ENCODE data around the gene FBXW12.

Gene FBXW12

GRCh38 chr3:48427630-48427962 lies 55.6 kb downstream of the FBXW12 start:
- no peak for TF ChIP-seq HDGF (IDR thresholded peaks at IDR 0.05; ENCODE audit: borderline replicate concordance)
- TF ChIP-seq CTBP1 (IDR thresholded peaks at IDR 0.05; ENCODE audit: borderline replicate concordance) = no peak
- TF ChIP-seq SP1 (IDR thresholded peaks at IDR 0.05) = no peak
- TF ChIP-seq SUZ12 (IDR thresholded peaks at IDR 0.05) = no peak
- TF ChIP-seq ARNT (IDR thresholded peaks at IDR 0.05) = no peak
- no peak for TF ChIP-seq PKNOX1 (IDR thresholded peaks at IDR 0.05)
- no peak for TF ChIP-seq ZNF384 (IDR thresholded peaks at IDR 0.05)
- TF ChIP-seq LEF1 (IDR thresholded peaks at IDR 0.05; ENCODE audit: borderline replicate concordance) = no peak
- TF ChIP-seq L3MBTL2 (conservative IDR thresholded peaks at IDR 0.05) = no peak
- no peak for TF ChIP-seq ELF4 (IDR thresholded peaks at IDR 0.05)
- no peak for TF ChIP-seq FOXK2 (IDR thresholded peaks at IDR 0.05)
- TF ChIP-seq FOXM1 (IDR thresholded peaks at IDR 0.05; ENCODE audit: borderline replicate concordance) = no peak
- no peak for TF ChIP-seq FOXA1 (IDR thresholded peaks at IDR 0.05)
- TF ChIP-seq BHLHE40 (IDR thresholded peaks at IDR 0.05; ENCODE audit: borderline replicate concordance) = no peak
- TF ChIP-seq TARDBP (IDR thresholded peaks at IDR 0.05) = no peak
- no peak for TF ChIP-seq NFRKB (IDR thresholded peaks at IDR 0.05)
- DNase-seq (ENCODE audit: extremely low spot score) = no peak
- CTCF ChIA-PET = interaction anchor here (1.0 to 1.5 kb wide), 2 partner anchors 8 to 27 kb away, joined by 3 to 10 read pairs; no protein-coding TSS in a partner anchor
- POLR2A ChIA-PET = no interaction called here

- ChIA-PET CTCF (interaction anchor here (1.5 kb wide), 1 partner anchor 8 kb away, joined by 10 read pairs; no protein-coding TSS in a partner anchor), POLR2A (interaction anchor here (1.0 to 1.7 kb wide), 4 partner anchors 9 to 18 kb away, joined by 3 to 8 read pairs (median 6); partner anchors contain the start of genes ATRIP, CCDC51 and TMA7)
- DNase-seq (ENCODE audit: extremely low spot score) = no peak
- TF ChIP-seq FOXK2 (IDR thresholded peaks at IDR 0.05) (no peak), NFRKB (IDR thresholded peaks at IDR 0.05) (no peak), ELF4 (IDR thresholded peaks at IDR 0.05) (no peak), FOXA1 (IDR thresholded peaks at IDR 0.05) (no peak), PKNOX1 (IDR thresholded peaks at IDR 0.05) (no peak)
These were observed 56.1 kb downstream of the FBXW12 start for GRCh38 chr3:48428088-48428571.

- DNase-seq (ENCODE audit: extremely low spot score) = no peak
- CTCF ChIA-PET = no interaction called here
- POLR2A ChIA-PET = interaction anchor here (1.0 to 1.7 kb wide), 4 partner anchors 10 to 17 kb away, joined by 3 to 8 read pairs (median 6); partner anchors contain the start of genes ATRIP, CCDC51 and TMA7
- TF ChIP-seq PKNOX1 (IDR thresholded peaks at IDR 0.05) (no peak), HDGF (IDR thresholded peaks at IDR 0.05; ENCODE audit: borderline replicate concordance) (no peak), FOXK2 (IDR thresholded peaks at IDR 0.05) (no peak), FOXM1 (IDR thresholded peaks at IDR 0.05; ENCODE audit: borderline replicate concordance) (no peak), TARDBP (IDR thresholded peaks at IDR 0.05) (no peak), SP1 (IDR thresholded peaks at IDR 0.05) (no peak), FOXA1 (IDR thresholded peaks at IDR 0.05) (no peak), ARNT (IDR thresholded peaks at IDR 0.05) (no peak), LEF1 (IDR thresholded peaks at IDR 0.05; ENCODE audit: borderline replicate concordance) (no peak), BHLHE40 (IDR thresholded peaks at IDR 0.05; ENCODE audit: borderline replicate concordance) (no peak)
These were observed 56.7 kb downstream of the FBXW12 start for GRCh38 chr3:48428572-48429316.

GRCh38 chr3:48429317-48429959 lies 57.4 kb downstream of the FBXW12 start:
- POLR2A ChIA-PET = interaction anchor here (0.6 to 2.6 kb wide), 4 partner anchors 10 to 28 kb away, joined by 3 to 14 read pairs (median 6); partner anchors contain the start of genes CCDC51 and TMA7

GRCh38 chr3:48429960-48430707 lies 58.1 kb downstream of the FBXW12 start, which contains the start of gene PLXNB1:
Gene PLXNB1, minus strand, starts transcription at chr3:48430086. Its CDS starts 5,475 bp downstream, at chr3:48424611.
- CTCF ChIA-PET = interaction anchor here (0.5 kb wide), 1 partner anchor 105 kb away, joined by 3 read pairs; no protein-coding TSS in a partner anchor
- POLR2A ChIA-PET = interaction anchor here (0.6 to 2.6 kb wide), 4 partner anchors 9 to 29 kb away, joined by 3 to 14 read pairs (median 3); partner anchors contain the start of genes CCDC51 and TMA7
- TF ChIP-seq PKNOX1 (IDR thresholded peaks at IDR 0.05) (no peak), TARDBP (IDR thresholded peaks at IDR 0.05) (no peak), FOXA1 (IDR thresholded peaks at IDR 0.05) (no peak), LEF1 (IDR thresholded peaks at IDR 0.05; ENCODE audit: borderline replicate concordance) (no peak), NFRKB (IDR thresholded peaks at IDR 0.05) (no peak), SUZ12 (IDR thresholded peaks at IDR 0.05) (no peak), FOXK2 (IDR thresholded peaks at IDR 0.05) (no peak), SP1 (IDR thresholded peaks at IDR 0.05) (no peak), HDGF (IDR thresholded peaks at IDR 0.05; ENCODE audit: borderline replicate concordance) (no peak), ARNT (IDR thresholded peaks at IDR 0.05) (no peak), ELF4 (IDR thresholded peaks at IDR 0.05) (no peak), CTBP1 (IDR thresholded peaks at IDR 0.05; ENCODE audit: borderline replicate concordance) (no peak), L3MBTL2 (conservative IDR thresholded peaks at IDR 0.05) (no peak), BHLHE40 (IDR thresholded peaks at IDR 0.05; ENCODE audit: borderline replicate concordance) (no peak)
- no peak for DNase-seq (ENCODE audit: extremely low spot score)

More at GRCh38 chr3:48429317-48429959, 57.4 kb downstream of the FBXW12 start:
- no peak for TF ChIP-seq LEF1 (IDR thresholded peaks at IDR 0.05; ENCODE audit: borderline replicate concordance)
- no peak for TF ChIP-seq ZNF384 (IDR thresholded peaks at IDR 0.05)
- TF ChIP-seq TARDBP (IDR thresholded peaks at IDR 0.05) = no peak
- TF ChIP-seq HDGF (IDR thresholded peaks at IDR 0.05; ENCODE audit: borderline replicate concordance) = no peak
- TF ChIP-seq FOXM1 (IDR thresholded peaks at IDR 0.05; ENCODE audit: borderline replicate concordance) = no peak
- TF ChIP-seq FOXA1 (IDR thresholded peaks at IDR 0.05) = no peak
- TF ChIP-seq L3MBTL2 (conservative IDR thresholded peaks at IDR 0.05) = no peak
- TF ChIP-seq CTBP1 (IDR thresholded peaks at IDR 0.05; ENCODE audit: borderline replicate concordance) = no peak
- no peak for TF ChIP-seq BHLHE40 (IDR thresholded peaks at IDR 0.05; ENCODE audit: borderline replicate concordance)
- TF ChIP-seq FOXK2 (IDR thresholded peaks at IDR 0.05) = no peak
- peak; percentile 70 for DNase-seq (ENCODE audit: extremely low spot score)
- CTCF ChIA-PET = no interaction called here

Data from HEK293T (cell line).